ENCODE results near the gene PTPRK. TPM values are rescaled to one million over a fixed set of nuclear protein-coding genes. Genes with fewer than 3 reads are reported as not detected.

PTPRK gene
- total RNA-seq, 2 donors from 2014 or later = 94.1 to 117 TPM

- no peaks in the 10 kb centered on the region for H3K36me3 ChIP-seq
- H3K4me3 ChIP-seq = no peak overlapping the region
- TF ChIP-seq CTCF (IDR thresholded peaks at IDR 0.05) = no peak
- no peak overlapping the region for H3K27ac ChIP-seq
- DNase-seq = no peak
- no peak overlapping the region for H3K9ac ChIP-seq (ENCODE audit: low read depth in 2 of 2, low read length in 2 of 2)
- no peaks in the 10 kb centered on the region for H3K9me3 ChIP-seq
- intact Hi-C loops (cut with DNase I) = no loop called here
- no peaks in the 10 kb centered on the region for H3K4me1 ChIP-seq
- H3K27me3 ChIP-seq = no peaks in the 10 kb centered on the region
Measured at GRCh38 chr6:128422200-128422599, 98.2 kb downstream of the PTPRK start.

DNA sequence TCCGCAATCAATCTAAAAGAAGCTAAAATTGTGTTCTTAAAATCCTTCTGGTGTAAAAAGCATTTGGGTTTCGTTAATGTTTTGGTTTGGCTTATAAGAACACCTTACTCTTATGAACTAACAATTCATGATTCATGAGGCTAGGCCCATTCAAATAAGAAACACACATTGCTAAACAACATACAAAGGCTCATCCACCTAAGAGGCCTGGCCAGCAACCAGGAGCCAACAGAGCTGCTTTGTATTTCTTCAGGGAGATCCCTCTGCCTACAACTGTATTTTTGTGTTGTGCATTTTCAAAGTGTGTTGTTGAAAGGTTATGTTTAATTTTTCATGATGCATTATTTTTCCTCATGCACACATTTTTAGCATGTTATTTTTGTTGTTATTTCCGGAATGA is 98.6 kb downstream of the PTPRK start:
- Histone ChIP-seq H3K27me3 (no peaks in the 10 kb centered on the region), H3K4me3 (no peak overlapping the region), H3K9me3 (no peaks in the 10 kb centered on the region), H3K9ac (ENCODE audit: low read depth in 2 of 2, low read length in 2 of 2) (no peak overlapping the region), H3K36me3 (no peaks in the 10 kb centered on the region), H3K27ac (no peak overlapping the region), H3K4me1 (no peaks in the 10 kb centered on the region)
- TF ChIP-seq CTCF (IDR thresholded peaks at IDR 0.05) = no peak
- no peak for DNase-seq
- intact Hi-C loops (cut with DNase I) = no loop called here

- H3K9ac ChIP-seq (ENCODE audit: low read depth in 2 of 2, low read length in 2 of 2) = no peak overlapping the region
- H3K4me1 ChIP-seq = no peaks in the 10 kb centered on the region
- no peak for TF ChIP-seq CTCF (IDR thresholded peaks at IDR 0.05)
- H3K9me3 ChIP-seq = no peaks in the 10 kb centered on the region
- no peak overlapping the region for H3K4me3 ChIP-seq
- no peak for DNase-seq
- H3K36me3 ChIP-seq = no peaks in the 10 kb centered on the region
- intact Hi-C loops (cut with DNase I) = no loop called here
- no peak overlapping the region for H3K27ac ChIP-seq
- no peaks in the 10 kb centered on the region for H3K27me3 ChIP-seq
Measured at GRCh38 chr6:128417698-128418097, 102.7 kb downstream of the PTPRK start.

GRCh38 chr6:128415387-128415786 is 105.0 kb downstream of the PTPRK start:
- no peaks in the 10 kb centered on the region for H3K9me3 ChIP-seq
- no peak for TF ChIP-seq CTCF (IDR thresholded peaks at IDR 0.05)
- H3K4me3 ChIP-seq = no peak overlapping the region
- H3K36me3 ChIP-seq = no peaks in the 10 kb centered on the region
- no peak overlapping the region for H3K9ac ChIP-seq (ENCODE audit: low read depth in 2 of 2, low read length in 2 of 2)
- no peak overlapping the region for H3K27ac ChIP-seq
- DNase-seq = no peak
- no peaks in the 10 kb centered on the region for H3K27me3 ChIP-seq
- H3K4me1 ChIP-seq = no peaks in the 10 kb centered on the region
- intact Hi-C loops (cut with DNase I) = no loop called here

GRCh38 chr6:128414943-128415342 is 105.5 kb downstream of the PTPRK start:
- no peak for TF ChIP-seq CTCF (IDR thresholded peaks at IDR 0.05)

DNA sequence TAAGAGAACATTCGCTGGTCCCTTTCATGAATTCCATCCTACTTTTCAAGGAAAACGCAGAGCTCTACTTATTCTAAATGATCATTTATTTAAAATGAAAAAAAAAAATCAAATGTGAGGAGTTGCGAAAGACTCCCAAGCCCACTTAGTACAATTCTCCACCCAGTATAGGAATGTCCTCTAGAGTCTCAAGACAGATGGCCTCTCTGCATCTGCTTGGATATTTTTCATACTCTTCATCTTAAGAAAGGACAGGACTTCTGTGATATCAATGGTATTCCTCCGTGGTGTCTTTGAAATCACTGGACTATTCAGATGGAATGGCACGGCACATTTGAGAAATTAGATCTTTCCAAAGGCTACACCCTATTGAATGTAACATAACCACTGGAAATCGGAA is 107.1 kb downstream of the PTPRK start:
- no peak overlapping the region for H3K4me3 ChIP-seq
- H3K4me1 ChIP-seq = no peaks in the 10 kb centered on the region
- intact Hi-C loops (cut with DNase I) = no loop called here
- no peaks in the 10 kb centered on the region for H3K36me3 ChIP-seq
- TF ChIP-seq CTCF (IDR thresholded peaks at IDR 0.05) = no peak
- no peaks in the 10 kb centered on the region for H3K27me3 ChIP-seq
- no peak overlapping the region for H3K27ac ChIP-seq
- no peak for DNase-seq
- H3K9ac ChIP-seq (ENCODE audit: low read depth in 2 of 2, low read length in 2 of 2) = no peak overlapping the region
- H3K9me3 ChIP-seq = no peaks in the 10 kb centered on the region

More at GRCh38 chr6:128414943-128415342, 105.5 kb downstream of the PTPRK start:
- Histone ChIP-seq H3K9me3 (no peaks in the 10 kb centered on the region), H3K4me3 (no peak overlapping the region), H3K9ac (ENCODE audit: low read depth in 2 of 2, low read length in 2 of 2) (no peak overlapping the region), H3K27me3 (no peaks in the 10 kb centered on the region), H3K27ac (no peak overlapping the region), H3K4me1 (no peaks in the 10 kb centered on the region), H3K36me3 (no peaks in the 10 kb centered on the region)
- DNase-seq = no peak
- intact Hi-C loops (cut with DNase I) = no loop called here

All from colonic mucosa (tissue), 4 donors.